ENCODE data around the gene RTP2.

GRCh38 chr3:187705164-187705563, 2.8 kb upstream of the RTP2 start:
- TF ChIP-seq RELA (IDR thresholded peaks at IDR 0.05; ENCODE audit: borderline replicate concordance, partially characterized antibody) (no peak), TAF1 (IDR thresholded peaks at IDR 0.05; ENCODE audit: borderline replicate concordance, low read depth, low read length) (no peak), FOXM1 (IDR thresholded peaks at IDR 0.05; ENCODE audit: low read depth, low read length) (no peak), ZBTB4 (CRISPR knock-in tag; IDR thresholded peaks at IDR 0.05) (no peak)

Measured in GM12878 (cell line).